ENCODE results near the gene CEP112. TPM values are rescaled to one million over a fixed set of nuclear protein-coding genes. Genes with fewer than 3 reads are reported as not detected.

The CEP112 gene
- total and polyA plus RNA-seq, 2 experiments from 2014 or later: 4.0 to 4.3 TPM

- TF ChIP-seq NANOG (IDR thresholded peaks at IDR 0.05; ENCODE audit: borderline replicate concordance) (no peak), POLR2AphosphoS5 (IDR thresholded peaks at IDR 0.05; ENCODE audit: low read depth) (no peak), REST (IDR thresholded peaks at IDR 0.05; ENCODE audit: unreplicated experiment) (no peak), STAT1 (IDR thresholded peaks at IDR 0.05; ENCODE audit: unreplicated experiment) (no peak), ZNF114 (CRISPR knock-in tag; IDR thresholded peaks at IDR 0.05) (no peak)
Observed at GRCh38 chr17:65644545-65644944, 547.4 kb downstream of the CEP112 start (continued).

- H3F3A ChIP-seq (replicated peaks; ENCODE audit: low read depth): no peaks in the 10 kb centered on the region
- Mint-ChIP-seq H3K9me3 (peaks cover 6% of the 10 kb centered on the region; the same call in 2 of the 3 replicates), H3K36me3 (ENCODE audit: low read depth) (peaks cover 5% of the 10 kb centered on the region; the same call in 1 of the 3 replicates), H3K4me3 (no peak overlapping the region), H3K4me1 (peaks cover 9% of the 10 kb centered on the region; the same call in 2 of the 3 replicates), H3K27ac (no peak overlapping the region), H3K27me3 (ENCODE audit: insufficient read depth, low read depth, poor library complexity) (no peaks in the 10 kb centered on the region)
- peaks cover 8% of the 10 kb centered on the region for H3K4me1 ChIP-seq (ENCODE audit: insufficient read depth)
- H3K4me3 ChIP-seq: no peak overlapping the region
- H3K4me2 ChIP-seq: no peak overlapping the region
- DNase-seq (ENCODE audit: low spot score) (peak; percentile 36), ATAC-seq (no peak)
- H3K79me2 ChIP-seq (replicated peaks; ENCODE audit: insufficient read depth): no peaks in the 10 kb centered on the region
- H3K36me3 ChIP-seq (ENCODE audit: insufficient read depth): no peaks in the 10 kb centered on the region
- H3K27me3 ChIP-seq (ENCODE audit: insufficient read depth): no peaks in the 10 kb centered on the region
- no peak overlapping the region for H2AFZ ChIP-seq
- H3K9me2 ChIP-seq (ENCODE audit: insufficient read depth): no peaks in the 10 kb centered on the region
- H3K27ac ChIP-seq (ENCODE audit: low read depth): no peak overlapping the region
- H4K20me1 ChIP-seq (replicated peaks; ENCODE audit: insufficient read depth): no peaks in the 10 kb centered on the region
- no peak for TF ChIP-seq JUNB (IDR thresholded peaks at IDR 0.05; ENCODE audit: unreplicated experiment)
- TF ChIP-seq NANOG (IDR thresholded peaks at IDR 0.05; ENCODE audit: borderline replicate concordance): no peak
- TF ChIP-seq POLR2AphosphoS5 (IDR thresholded peaks at IDR 0.05; ENCODE audit: low read depth): no peak
- TF ChIP-seq CREB1 (CRISPR knock-in tag; IDR thresholded peaks at IDR 0.05; ENCODE audit: low read depth): no peak
- TF ChIP-seq REST (IDR thresholded peaks at IDR 0.05; ENCODE audit: unreplicated experiment): no peak
- TF ChIP-seq CTCF (conservative IDR thresholded peaks at IDR 0.05; ENCODE audit: low read depth in 2 of 2): no peak
Observed at GRCh38 chr17:65638221-65638975, 553.5 kb downstream of the CEP112 start.
